Thymus (tissue), 11 donors: Measurements from ENCODE around the gene NLGN2. TPM values are rescaled to one million over a fixed set of nuclear protein-coding genes. Genes with fewer than 3 reads are reported as not detected.

ENCODE experiments used
- DNase-seq, 9 donors: peaks; one replicate each; pipeline ENCODE4 v3.0.0-alpha.2; 2013; ENCODE audit warnings: low spot score in 9 of 9, low read depth in 6 of 9, missing footprints in 1 of 9
- H3K27ac ChIP-seq, 2 donors: one replicate each; pipeline ENCODE4 v1.5.1; 2013; ENCODE audit warnings: control low read depth in 1 of 2, low read depth in 1 of 2, low read length in 1 of 2, mild to moderate bottlenecking in 1 of 2, moderate library complexity in 1 of 2
- H3K27me3 ChIP-seq, 2 donors: one replicate each; pipeline ENCODE4 v1.5.1; 2013; ENCODE audit warnings: low read length in 1 of 2; ENCODE audit not compliant: control insufficient read depth in 2 of 2, insufficient read depth in 1 of 2
- H3K36me3 ChIP-seq, 2 donors: one replicate each; pipeline ENCODE4 v1.5.1; 2013; ENCODE audit warnings: low read length in 1 of 2, mild to moderate bottlenecking in 1 of 2, moderate library complexity in 1 of 2; ENCODE audit not compliant: control insufficient read depth in 2 of 2, insufficient read depth in 2 of 2
- H3K4me1 ChIP-seq, 2 donors: one replicate each; pipeline ENCODE4 v1.5.1; 2013; ENCODE audit warnings: low read length in 2 of 2; ENCODE audit not compliant: control insufficient read depth in 2 of 2, insufficient read depth in 2 of 2
- H3K4me3 ChIP-seq, 2 donors: one replicate each; pipeline ENCODE4 v1.5.1; 2013; ENCODE audit warnings: low read length in 2 of 2, control low read depth in 1 of 2, mild to moderate bottlenecking in 1 of 2
- H3K9me3 ChIP-seq, 2 donors: one replicate each; pipeline ENCODE4 v1.5.1; 2013; ENCODE audit warnings: low read length in 1 of 2, mild to moderate bottlenecking in 1 of 2; ENCODE audit not compliant: control insufficient read depth in 2 of 2, insufficient read depth in 1 of 2
- WGBS: extraction: QIAGEN DNeasy Blood & Tissue Kit; methylation state at CpG from one replicate; pipeline ENCODE4 v1.1.7; 2013; 5-methylcytosine and 5-hydroxymethylcytosine counted together
- polyA plus RNA-seq: library from polyadenylated mRNA; stranded (reverse); fragments of 200-250 nt; gene quantifications from one replicate; pipeline ENCODE4 v1.2.3, GENCODE V29; 2013
- total RNA-seq: library from RNA; stranded (reverse); fragments of 120-200 nt; gene quantifications from one replicate; pipeline ENCODE4 v1.2.4, GENCODE V29; 2013
- donor health status: healthy.

Gene NLGN2
- total and polyA plus RNA-seq, 2 donors = 0.38 to 5.6 TPM

- Histone ChIP-seq H3K27me3 (peaks cover 0 to 26% of the 10 kb centered on the region in 2 donors), H3K9me3 (no peaks in the 10 kb centered on the region), H3K27ac (no peak overlapping the region), H3K4me3 (no peak overlapping the region), H3K4me1 (no peaks in the 10 kb centered on the region), H3K36me3 (no peaks in the 10 kb centered on the region)
- DNase-seq = no peak
- 98% methylated on average over 2 of the region's 2 CpGs for WGBS
Measured at GRCh38 chr17:7374353-7374752, 33.3 kb upstream of the NLGN2 start.

- 98% methylated on average over 3 of the region's 3 CpGs for WGBS
- Histone ChIP-seq H3K27ac (no peak overlapping the region), H3K4me3 (no peak overlapping the region)
Measured at GRCh38 chr17:7379134-7379533, 28.5 kb upstream of the NLGN2 start.

GRCh38 chr17:7380321-7380720 lies 27.3 kb upstream of the NLGN2 start:
- Histone ChIP-seq H3K4me3 (no peak overlapping the region), H3K4me1 (peaks cover 2 to 17% of the 10 kb centered on the region in 2 donors), H3K36me3 (no peaks in the 10 kb centered on the region), H3K27ac (no peak overlapping the region), H3K27me3 (peaks cover 34 to 69% of the 10 kb centered on the region in 2 donors), H3K9me3 (peaks cover 0 to 6% of the 10 kb centered on the region in 2 donors)
- DNase-seq = no peak
- WGBS = 77% methylated on average over 7 of the region's 7 CpGs

More at GRCh38 chr17:7379134-7379533, 28.5 kb upstream of the NLGN2 start:
- H3K27me3 ChIP-seq = peaks cover 34 to 64% of the 10 kb centered on the region in 2 donors
- DNase-seq = no peak
- peaks cover 0 to 6% of the 10 kb centered on the region in 2 donors for H3K9me3 ChIP-seq
- H3K36me3 ChIP-seq = no peaks in the 10 kb centered on the region
- H3K4me1 ChIP-seq = peaks cover 0 to 10% of the 10 kb centered on the region in 2 donors

- H3K4me3 ChIP-seq = peak within 1 kb of the TSS in 1 of 2 donors; percentile 4
- peaks cover 0 to 6% of the 10 kb centered on the region in 2 donors for H3K9me3 ChIP-seq
- peak within 1 kb of the TSS in 1 of 2 donors; percentile 3 for H3K27ac ChIP-seq
- no peak for DNase-seq
- peaks cover 34 to 69% of the 10 kb centered on the region in 2 donors for H3K27me3 ChIP-seq
- WGBS = 9% methylated on average over 52 of the region's 52 CpGs
- H3K36me3 ChIP-seq = no peaks in the 10 kb centered on the region
- peaks cover 2 to 17% of the 10 kb centered on the region in 2 donors for H3K4me1 ChIP-seq
Measured at GRCh38 chr17:7380855-7381683, 26.6 kb upstream of the NLGN2 start, which contains the start of gene TNK1. TSS of gene TNK1 (plus strand) at chr17:7381089. CDS start at chr17:7382927, 1,838 bp downstream.

GRCh38 chr17:7382901-7383300 lies 24.7 kb upstream of the NLGN2 start:
- peaks cover 0 to 6% of the 10 kb centered on the region in 2 donors for H3K9me3 ChIP-seq
- 98% methylated on average over 10 of the region's 10 CpGs for WGBS
- H3K4me3 ChIP-seq = no peak overlapping the region
- no peak for DNase-seq
- peaks cover 34 to 69% of the 10 kb centered on the region in 2 donors for H3K27me3 ChIP-seq
- no peaks in the 10 kb centered on the region for H3K36me3 ChIP-seq
- no peak overlapping the region for H3K27ac ChIP-seq
- peaks cover 2 to 17% of the 10 kb centered on the region in 2 donors for H3K4me1 ChIP-seq

- Histone ChIP-seq H3K36me3 (no peaks in the 10 kb centered on the region), H3K27ac (no peak overlapping the region), H3K4me1 (peaks cover 2 to 17% of the 10 kb centered on the region in 2 donors), H3K27me3 (peaks cover 34 to 68% of the 10 kb centered on the region in 2 donors), H3K9me3 (peaks cover 0 to 6% of the 10 kb centered on the region in 2 donors), H3K4me3 (no peak overlapping the region)
- WGBS = 93% methylated on average over 11 of the region's 11 CpGs
- no peak for DNase-seq
Measured at GRCh38 chr17:7383371-7383741, 24.3 kb upstream of the NLGN2 start.

- peak in 7 of 9 donors; percentile 67 to 89 (median 71) for DNase-seq
- peak overlapping the region in 1 of 2 donors; percentile 33 for H3K27ac ChIP-seq
- WGBS = 10% methylated on average over 65 of the region's 65 CpGs
- peaks cover 2 to 17% of the 10 kb centered on the region in 2 donors for H3K4me1 ChIP-seq
- peak overlapping the region; percentile 54 to 67 for H3K4me3 ChIP-seq
- peaks cover 0 to 6% of the 10 kb centered on the region in 2 donors for H3K9me3 ChIP-seq
- H3K36me3 ChIP-seq = no peaks in the 10 kb centered on the region
- peaks cover 34 to 64% of the 10 kb centered on the region in 2 donors for H3K27me3 ChIP-seq
Measured at GRCh38 chr17:7383742-7384488, 23.7 kb upstream of the NLGN2 start.

GRCh38 chr17:7384489-7385081 lies 23.1 kb upstream of the NLGN2 start:
- H3K27ac ChIP-seq = peak overlapping the region in 1 of 2 donors; percentile 3
- no peaks in the 10 kb centered on the region for H3K36me3 ChIP-seq
- no peak for DNase-seq

More at GRCh38 chr17:7384489-7385081, 23.1 kb upstream of the NLGN2 start:
- H3K4me1 ChIP-seq = peaks cover 2 to 17% of the 10 kb centered on the region in 2 donors
- peak overlapping the region; percentile 54 to 67 for H3K4me3 ChIP-seq
- WGBS = 48% methylated on average over 23 of the region's 23 CpGs
- H3K9me3 ChIP-seq = peaks cover 0 to 6% of the 10 kb centered on the region in 2 donors
- peaks cover 34 to 57% of the 10 kb centered on the region in 2 donors for H3K27me3 ChIP-seq
